Suprapubic skin (tissue), 3 donors: Measurements from ENCODE around the gene C11orf54.

Experiments used
- POLR2A ChIP-seq, 2 donors: fragments of 450-650 bp; IDR thresholded peaks; one replicate each; pipeline ENCODE4 v1.6.1; 2017; ENCODE audit warnings: antibody characterized with exemption in 2 of 2, mild to moderate bottlenecking in 2 of 2, moderate library complexity in 2 of 2
- TF ChIP-seq, protein P1 (sequence below), 2 donors: fragments of 200-600 bp in 1 of 2; fragments of 450-650 bp in 1 of 2; sonication (generic) in 1 of 2; IDR thresholded peaks; one replicate each; pipeline ENCODE4 v1.5.1; 2016 to 2019; ENCODE audit warnings: antibody characterized with exemption in 2 of 2, mild to moderate bottlenecking in 1 of 2, moderate library complexity in 1 of 2

DNA sequence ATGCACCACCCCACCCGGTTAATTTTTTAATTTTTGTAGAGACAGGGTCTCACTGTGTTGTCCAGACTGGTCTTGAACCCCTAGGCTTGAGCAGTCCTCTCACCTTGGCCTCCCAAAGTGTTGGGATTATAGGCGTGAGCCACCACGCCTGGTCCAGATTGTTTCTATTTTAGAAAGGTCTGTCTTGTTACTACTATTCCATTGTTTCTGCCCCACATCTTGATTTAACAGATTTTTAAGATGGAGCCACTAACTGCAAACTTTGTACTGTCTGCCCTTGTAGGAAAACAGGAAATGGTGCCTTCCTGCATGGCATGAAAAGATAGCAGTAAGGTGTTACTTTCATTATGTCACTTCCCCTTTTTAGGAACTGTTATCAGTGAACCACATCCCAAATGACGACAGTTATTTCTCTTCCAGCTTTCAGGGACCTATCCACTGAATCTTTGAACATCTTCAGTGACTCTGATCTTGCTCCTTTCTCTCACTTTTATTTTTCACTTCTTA is 23.4 kb upstream of the C11orf54 start:
- TF ChIP-seq, protein P1, sequence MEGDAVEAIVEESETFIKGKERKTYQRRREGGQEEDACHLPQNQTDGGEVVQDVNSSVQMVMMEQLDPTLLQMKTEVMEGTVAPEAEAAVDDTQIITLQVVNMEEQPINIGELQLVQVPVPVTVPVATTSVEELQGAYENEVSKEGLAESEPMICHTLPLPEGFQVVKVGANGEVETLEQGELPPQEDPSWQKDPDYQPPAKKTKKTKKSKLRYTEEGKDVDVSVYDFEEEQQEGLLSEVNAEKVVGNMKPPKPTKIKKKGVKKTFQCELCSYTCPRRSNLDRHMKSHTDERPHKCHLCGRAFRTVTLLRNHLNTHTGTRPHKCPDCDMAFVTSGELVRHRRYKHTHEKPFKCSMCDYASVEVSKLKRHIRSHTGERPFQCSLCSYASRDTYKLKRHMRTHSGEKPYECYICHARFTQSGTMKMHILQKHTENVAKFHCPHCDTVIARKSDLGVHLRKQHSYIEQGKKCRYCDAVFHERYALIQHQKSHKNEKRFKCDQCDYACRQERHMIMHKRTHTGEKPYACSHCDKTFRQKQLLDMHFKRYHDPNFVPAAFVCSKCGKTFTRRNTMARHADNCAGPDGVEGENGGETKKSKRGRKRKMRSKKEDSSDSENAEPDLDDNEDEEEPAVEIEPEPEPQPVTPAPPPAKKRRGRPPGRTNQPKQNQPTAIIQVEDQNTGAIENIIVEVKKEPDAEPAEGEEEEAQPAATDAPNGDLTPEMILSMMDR (IDR thresholded peaks at IDR 0.05) = no peak
- TF ChIP-seq POLR2A (IDR thresholded peaks at IDR 0.05) = no peak
